Measurements from ENCODE around the gene SNX14.
"Not testable (repeated sequence)": the region's sequence is repeated elsewhere in the genome, so short reads cannot be mapped to it uniquely, and the experiment has no call there.

Gene SNX14

DNA sequence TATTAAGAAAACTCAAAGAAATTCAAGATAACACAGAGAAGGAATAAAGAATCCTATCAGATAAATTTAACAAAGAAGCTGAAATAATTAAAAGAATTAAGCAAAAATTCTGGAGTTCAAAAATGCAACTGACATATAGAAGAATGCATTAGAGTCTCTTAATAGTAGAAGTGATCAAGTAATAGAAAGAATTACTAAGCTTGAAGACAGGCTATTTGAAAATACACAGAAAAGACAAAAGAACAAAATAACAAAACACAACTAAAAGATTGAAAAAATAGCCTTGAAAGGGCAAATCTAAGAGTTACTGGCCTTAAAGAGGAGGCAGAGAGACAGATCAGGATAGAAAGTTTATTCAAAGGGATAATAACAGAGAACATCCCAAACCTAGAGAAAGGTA is 12.1 kb downstream of the SNX14 start:
- DNase-seq = no peak

DNA sequence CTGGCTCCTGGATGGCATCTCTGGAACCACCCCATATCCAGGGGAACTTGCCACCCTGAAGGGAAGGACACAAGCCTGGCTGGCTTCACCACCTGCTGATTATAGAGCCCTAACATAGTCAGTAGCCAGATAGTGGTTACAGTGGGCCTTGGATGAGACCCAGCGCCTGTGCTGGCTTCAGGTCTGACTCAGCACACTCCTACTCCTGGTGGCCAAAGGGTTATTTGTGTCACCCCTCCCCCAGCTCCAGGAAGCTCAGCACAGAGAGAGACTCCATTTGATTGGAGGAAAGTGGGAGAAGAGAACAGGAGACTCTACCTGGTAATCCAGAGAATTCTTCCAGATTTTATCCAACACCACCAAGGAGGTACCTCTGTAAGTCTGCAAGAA is 12.8 kb downstream of the SNX14 start:
- no peak for DNase-seq

DNA sequence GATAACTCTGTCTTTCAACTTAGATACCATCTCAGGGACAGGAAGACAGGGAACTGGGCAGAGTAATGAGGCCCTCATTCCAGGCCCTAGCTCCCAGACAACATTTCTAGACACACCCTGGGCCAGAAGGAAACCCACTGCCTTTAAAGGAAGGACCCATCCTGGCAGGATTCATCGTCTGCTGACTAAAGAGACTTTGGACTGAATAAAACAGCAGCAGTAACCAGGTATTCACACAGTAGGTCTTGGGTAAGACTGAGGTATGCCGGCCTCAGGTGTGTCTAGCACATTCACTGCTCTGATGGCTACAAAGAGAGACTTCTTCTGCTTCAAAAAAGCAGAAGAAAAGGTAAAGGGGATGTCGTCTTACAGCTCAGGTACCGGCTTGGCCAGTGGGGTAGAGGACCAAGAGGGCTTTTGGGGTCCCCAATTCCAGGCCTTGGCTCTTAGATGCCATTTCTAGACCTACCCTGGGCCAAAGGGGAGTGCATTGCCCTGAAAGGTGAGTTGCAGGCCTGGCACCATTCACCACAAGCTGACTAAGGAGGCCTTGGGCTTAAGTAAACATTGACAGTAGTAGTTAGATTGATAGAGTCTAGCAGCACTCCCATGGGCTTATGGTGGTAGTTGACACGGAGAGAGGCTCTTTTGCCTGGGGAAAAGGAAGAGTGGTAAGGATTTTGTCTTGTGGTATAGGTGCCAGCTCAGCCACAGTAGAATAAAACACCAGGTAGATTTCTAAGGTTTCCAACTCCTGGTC is 13.4 kb downstream of the SNX14 start:
- DNase-seq = no peak

DNA sequence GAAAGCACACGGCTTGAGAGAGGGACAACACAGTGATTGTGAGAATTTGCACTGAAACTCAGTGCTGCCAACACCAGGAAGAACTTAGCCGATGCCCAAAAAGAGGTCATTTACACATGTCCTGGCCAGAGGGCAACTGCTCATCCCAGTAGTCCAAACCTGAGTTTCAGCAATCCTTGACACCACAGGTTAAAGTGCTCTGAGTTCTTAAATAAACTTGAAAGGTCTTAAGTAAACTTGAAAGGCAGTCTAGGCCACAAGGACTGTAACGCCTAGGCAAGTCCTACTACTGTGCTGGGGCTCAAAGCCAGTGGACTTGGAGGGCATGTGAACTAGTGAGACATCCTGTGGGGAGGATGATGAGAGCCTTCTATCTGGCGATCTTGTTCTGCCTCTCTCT is 14.1 kb downstream of the SNX14 start:
- no peak for DNase-seq

DNA sequence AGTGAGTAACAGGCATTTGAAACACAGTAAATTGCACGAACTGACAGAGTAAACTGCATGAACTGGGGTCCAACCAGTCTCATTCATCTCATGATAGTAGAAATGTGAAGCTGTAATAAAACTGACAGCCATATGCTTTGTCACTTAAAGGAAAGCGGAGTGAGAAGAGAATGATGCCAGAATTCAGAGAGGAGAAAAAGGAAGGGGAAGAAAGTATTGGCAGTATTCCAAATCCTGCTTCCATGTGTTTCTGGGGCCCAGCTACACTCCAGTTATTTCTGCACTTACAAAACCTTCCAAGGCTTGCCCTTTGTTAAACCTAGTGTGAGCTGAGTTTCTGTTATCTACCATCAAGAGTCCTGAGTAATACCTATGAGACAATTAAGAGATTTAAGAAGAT is 17.2 kb downstream of the SNX14 start:
- DNase-seq = no peak

DNA sequence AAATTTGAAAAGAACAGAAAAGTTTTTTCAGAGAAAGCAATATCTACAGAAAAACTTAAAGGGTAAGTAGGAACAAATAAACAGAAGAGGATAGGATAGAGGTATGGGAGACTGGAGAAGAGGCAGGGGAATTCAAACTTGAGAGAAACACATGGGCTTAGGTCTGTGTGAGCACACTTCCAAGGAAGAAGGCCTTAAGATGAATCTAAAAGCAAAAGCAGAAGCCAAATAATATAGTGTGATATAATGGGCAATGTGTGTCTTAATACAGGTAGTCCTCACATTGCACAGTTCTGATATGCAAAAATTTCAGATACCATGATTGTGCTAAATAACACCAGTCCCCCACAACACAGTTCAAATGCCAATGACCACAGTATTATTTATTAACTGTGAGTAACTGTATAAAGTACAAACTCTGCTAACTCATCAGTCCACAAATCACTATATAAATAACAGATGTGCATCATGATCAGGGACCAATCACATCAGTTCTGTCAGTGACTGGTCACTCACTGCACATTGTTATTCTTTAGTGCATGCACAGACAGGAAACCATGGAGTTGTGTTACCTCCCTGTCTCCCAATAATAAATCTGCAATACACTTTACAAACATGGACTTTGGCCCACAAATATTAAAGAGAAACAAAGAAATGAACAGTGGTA is 18.6 kb downstream of the SNX14 start:
- no peak for DNase-seq

DNA sequence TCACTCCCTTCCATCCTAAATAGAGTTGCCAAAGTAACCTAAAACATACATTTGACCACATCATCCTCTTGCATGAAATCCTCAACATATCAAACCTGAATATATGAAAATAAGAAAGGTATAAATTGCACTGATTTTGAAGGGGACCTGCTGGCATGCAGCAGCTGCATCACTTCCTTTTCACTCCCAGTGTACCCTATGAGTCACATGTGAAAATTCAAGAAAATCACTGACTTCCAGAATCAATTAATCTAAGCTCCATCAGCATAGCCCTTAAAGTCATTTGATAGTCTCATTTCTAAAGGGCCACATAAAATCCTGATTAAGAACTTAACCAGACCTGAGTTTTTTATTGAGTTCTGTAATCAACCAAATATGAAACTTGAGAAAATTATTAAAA is 24.3 kb downstream of the SNX14 start:
- no peak for DNase-seq

DNA sequence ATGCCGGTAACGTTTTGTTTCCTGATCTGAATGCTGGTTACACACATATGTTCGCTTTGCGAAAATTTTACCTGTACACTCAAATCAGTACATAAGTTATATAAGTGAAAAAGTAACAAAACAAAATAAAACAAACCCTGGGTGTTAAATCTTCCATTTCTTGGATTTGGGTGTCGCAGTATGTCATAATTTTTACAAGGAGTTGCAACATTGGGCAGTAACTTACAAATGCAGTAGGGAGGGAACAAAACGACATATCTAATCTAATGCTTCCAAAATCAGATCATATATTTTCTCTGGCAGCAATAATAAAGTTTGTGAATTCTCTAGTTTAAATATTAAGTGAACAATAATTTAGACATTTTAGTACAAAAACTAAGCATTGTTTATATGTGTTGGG is 25.2 kb downstream of the SNX14 start:
- DNase-seq = no peak

DNA sequence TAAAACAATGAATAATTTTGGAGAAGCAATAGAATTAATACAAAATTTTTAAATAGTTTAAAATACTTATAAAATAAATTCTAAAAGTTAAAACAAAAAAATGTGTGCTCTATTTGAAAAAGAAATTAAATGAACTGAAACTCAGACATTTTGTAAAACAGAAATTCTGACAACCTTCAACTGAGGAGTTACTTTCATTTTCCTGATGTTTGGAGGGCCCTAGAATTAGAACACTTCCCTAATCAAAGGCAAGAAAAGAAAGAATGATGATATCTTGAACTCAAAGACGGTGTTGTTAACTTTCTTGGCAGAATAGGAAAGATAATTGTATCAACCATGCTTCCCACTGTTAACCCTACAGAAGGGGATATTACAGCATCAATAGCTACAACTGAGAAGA is 27.9 kb downstream of the SNX14 start:
- no peak for DNase-seq

DNA sequence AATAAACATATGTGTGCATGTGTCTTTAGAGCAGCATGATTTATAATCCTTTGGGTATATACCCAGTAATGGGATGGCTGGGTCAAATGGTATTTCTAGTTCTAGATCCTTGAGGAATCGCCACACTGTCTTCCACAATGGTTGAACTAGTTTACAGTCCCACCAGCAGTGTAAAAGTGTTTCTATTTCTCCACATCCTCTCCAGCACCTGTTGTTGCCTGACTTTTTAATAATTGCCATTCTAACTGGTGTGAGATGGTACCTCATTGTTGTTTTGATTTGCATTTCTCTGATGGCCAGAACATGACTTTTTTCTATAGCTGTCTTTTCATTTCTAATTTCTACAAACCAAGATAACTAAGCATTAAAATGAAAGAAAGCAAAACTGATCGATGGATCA is 29.4 kb downstream of the SNX14 start:
- not testable (repeated sequence) for DNase-seq

DNA sequence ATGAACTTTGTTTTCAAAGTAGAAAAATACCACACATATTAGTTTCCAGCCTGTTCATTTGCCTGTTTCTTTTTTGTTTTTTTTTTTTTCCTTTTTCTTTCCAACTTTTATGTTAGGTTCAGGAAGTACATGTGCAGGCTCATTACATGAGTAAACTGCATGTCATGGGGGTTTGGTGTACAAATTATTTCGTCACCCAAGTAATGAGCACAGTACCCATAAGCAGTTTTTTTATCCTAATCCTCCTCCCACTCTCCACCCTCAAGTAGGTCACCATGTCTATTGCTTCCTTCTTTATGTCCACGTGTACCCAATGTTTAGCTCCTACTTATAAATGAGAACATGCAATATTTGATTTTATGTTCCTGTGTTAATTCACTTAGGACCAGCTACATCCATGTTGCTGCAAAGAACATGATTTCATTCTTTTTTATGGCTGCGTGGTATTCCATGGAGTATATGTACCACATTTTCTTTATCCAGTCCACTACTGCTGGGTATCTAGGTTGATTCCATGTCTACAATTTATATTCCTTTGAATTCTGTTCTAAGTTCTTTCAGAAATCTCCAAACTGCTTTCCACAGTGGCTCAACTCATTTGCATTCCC is 31.8 kb downstream of the SNX14 start:
- peak in 1 of 2 experiments; percentile 12 for DNase-seq

DNA sequence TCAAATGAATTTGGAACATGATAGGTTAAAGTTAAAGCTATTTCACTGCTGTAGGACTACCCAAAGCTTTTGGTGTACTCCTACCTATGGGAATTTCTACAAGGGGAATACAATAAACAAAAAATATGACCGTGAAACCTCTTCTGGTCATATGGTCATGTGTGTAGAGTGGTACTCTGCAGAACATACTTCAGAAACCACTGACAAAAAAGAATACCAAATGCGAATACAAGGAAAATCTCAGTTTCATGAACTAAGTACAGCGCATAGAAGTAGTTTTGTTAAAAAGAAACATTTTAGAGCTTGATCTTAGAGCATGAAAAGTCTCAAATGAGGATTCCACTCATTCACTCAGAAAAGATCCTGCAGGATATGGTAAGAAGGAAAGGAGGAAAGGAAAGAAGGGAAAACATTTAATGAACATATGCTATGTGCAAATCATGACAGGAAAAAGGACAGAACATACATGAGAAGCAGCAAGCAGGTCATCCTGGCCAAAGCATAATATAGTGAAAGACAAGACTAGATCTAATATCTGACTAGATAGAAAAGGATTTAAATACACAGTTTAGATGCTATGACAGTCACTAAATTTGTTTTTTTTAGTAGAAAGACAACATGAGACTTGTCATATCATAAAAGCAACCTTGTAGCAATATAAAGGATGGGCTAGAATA is 36.5 kb downstream of the SNX14 start:
- no peak for DNase-seq

DNA sequence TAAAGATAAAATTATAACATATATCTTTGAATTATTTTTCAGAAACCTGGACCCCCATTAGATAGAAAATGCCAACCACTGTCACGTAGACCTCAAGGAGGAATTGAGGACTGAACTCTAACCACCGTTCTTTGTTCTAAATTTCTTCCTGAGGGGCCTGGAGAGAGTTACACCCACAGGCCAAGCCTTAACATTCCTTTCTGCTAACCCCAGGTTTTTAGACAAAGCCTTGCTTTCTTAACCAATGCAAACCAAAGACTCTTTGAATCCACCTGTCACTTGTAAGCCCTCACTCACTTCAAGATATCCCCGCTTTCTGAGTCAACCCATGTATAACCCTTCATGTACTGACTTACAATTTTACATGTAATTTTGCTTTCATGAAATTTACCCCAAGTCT is 41.0 kb downstream of the SNX14 start:
- DNase-seq = no peak

DNA sequence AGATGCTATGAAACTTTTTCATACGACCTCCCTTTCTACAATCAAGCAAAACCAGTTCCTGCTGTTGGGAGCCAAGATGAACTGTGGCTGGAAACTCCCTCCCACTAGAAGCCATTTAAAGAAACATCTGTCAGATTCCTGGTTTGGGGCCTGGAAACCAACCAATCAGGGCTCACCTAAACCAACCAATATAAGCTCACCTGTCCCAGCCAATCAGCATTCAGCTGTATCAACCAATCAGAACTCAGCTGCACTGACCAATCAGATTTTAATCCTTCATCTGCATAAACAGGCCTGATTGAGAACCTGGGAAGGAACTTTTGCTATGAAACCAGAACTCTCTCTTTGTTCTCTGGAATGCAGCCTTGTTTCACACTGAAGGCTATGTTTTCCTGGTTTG is 42.4 kb downstream of the SNX14 start:
- DNase-seq = no peak

DNA sequence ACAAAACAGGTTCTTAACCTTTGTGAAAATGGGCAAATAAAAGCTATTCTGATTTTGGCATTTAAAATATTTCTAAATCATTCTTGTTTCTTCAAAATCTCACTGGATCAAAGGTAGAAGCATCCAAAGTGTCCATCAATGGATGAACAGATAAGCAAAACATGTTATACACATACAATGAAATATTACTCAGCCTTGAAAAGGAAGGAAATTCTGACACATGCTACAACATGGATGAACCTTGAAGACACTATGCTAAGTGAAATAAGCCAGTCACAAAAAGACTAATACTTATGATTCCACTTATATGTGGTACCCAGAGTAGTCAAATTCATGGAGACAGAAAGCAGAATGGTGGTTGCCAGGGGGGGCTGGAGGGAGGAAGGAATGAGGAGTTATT is 45.9 kb downstream of the SNX14 start:
- no peak for DNase-seq

DNA sequence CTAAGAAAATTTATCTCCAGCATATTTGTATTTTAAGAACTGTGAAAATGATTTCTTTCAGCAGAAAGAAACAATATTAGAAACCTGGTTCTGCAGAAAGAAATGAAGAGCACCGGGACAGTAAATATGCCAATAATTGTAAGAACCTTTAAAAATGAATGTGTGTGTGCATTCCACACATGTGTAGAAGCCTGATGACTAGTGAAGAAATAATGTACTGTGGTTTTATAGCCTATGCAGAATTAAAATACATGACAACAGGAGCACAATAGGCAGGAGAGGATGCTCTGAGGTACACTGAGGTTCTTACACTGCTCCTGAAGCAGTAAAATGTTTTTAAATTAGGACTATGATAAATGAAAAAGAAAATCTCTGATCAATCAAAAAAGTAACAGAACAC is 48.9 kb downstream of the SNX14 start:
- DNase-seq = no peak

DNA sequence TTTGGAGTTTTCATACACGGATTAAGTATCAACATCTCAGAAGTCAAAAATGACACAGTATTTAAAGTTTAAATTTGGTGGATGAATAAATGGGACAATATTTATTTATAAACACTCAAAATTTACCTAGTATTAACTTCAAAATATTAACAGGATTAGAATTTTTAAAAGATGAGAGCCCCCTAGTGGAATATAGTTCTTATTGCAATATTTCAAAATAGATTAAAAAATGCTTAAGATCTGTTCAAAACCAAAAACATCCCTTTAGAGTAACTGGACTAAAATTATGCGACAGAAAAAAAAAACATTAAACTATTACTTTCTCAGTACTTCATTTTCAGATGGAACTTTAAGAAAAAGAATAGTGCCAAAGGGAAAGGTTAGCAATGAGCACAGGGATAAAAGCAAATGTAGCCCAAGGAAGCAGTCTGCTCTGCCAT is 56.6 kb downstream of the SNX14 start:
- peak; percentile 45 to 61 for DNase-seq

DNA sequence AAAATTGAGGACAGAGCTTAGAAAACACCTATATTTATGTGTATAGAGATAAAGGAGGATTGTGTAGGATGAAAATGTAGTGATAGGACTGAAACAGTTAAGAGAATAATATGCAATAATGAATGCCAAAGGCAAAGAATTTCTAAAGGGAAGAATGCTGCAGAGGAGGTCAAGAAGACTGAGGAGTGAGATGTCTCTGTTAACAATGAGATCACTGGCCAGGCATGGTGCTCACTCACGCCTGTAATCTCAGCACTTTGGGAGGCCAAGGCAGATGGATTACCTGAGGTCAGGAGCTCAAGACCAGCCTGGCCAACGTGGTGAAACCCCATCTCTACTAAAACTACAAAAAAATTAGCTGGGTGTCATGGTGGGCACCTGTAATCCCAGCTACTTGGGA is 69.4 kb downstream of the SNX14 start:
- DNase-seq = not testable (repeated sequence)

DNA sequence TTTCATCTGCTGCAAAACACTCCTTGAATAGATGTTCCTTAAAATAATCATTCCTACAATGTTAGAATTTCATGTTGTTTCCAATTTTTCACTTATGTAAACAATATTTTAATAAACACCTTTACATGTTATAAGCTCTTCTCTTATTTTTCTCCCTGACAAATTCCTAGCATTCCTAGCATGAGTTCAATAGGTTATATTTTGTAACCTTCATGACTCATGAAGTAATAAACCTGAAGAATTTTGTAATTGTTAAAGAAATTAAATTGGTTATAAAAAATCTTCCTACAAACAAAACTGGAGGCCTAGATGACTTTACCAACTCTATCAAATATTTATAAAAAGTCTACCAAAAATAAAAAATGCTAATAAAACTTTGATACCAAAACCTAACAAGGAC is 77.5 kb downstream of the SNX14 start:
- DNase-seq = no peak

DNA sequence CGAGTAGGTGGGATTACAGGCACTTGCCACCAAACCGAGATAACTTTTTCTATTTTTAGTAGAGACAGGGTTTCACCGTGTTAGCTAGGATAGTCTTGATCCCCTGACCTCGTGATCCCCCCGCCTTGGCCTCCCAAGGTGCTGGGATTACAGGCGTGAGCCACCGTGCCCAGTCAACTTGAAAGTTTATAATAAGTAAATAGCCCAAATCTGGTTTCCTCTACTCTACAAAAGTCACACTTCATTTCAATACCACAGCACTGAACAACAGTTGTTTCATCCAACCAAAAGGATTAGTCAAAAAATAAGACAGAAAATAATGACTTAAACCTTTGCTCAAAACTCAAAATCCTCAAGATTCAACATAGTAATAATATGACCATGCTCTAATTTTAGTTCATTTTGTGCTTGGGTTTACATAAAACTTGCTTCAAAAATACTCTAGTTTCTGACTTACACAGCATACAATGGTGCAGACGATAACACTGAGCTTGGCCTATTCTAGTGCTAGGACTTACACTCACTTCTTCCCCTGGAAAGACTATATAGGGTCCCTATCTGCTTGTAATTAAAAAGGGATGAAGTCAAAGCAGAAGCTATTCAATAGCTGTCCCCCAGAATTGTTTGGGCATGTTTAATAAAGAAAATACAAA is 87.1 kb downstream of the SNX14 start:
- DNase-seq = no peak

DNA sequence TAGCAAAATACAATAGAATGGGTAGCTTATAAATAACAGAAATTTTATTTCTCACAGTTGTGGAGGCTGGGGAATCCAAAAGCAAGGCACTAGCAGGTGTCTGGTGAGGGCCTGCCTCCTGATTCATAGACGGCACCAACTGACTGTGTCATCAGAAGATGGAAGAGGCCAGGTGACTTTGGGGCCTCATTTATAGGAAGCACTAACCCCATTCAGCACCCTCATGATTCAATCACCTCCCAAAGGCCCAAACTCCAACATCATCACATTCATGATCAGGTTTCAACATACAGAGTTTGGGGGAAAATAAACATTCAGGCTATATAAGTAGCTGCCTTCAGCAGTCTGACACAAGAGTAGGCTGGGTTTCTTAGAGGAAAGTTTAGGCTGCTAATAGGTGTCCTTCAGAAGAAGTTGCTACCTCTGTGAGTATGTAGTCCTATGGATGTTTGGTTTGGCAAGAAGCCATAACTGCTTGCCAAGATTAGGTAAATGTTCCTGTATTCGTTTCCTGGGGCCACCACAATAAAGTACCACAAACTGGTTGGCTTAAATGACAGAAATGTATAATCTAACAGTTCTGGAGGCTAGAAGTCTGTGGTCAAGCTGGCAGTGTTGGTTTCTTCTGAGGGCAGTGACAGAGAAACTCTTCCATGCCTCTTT is 94.9 kb downstream of the SNX14 start:
- peak; percentile 53 to 63 for DNase-seq

DNA sequence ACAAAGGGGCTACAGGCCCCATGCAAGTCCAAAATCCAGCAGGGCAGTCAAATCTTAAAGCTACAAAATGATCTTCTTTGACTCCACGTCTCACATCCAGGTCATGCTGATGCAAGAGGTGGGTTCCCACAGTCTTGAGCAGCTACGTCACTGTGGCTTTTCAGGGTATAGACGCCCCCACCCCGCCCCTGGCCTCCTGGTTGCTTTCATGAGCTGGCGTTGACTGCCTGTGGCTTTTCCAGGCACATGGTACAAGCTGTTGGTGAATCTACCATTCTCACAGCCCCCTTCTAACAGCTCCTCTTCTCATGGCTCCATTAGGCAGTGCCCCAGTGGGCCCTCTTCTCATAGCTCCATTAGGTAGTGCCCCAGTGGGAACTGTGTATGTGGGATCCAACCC is 96.8 kb downstream of the SNX14 start:
- no peak for DNase-seq
